ENCODE measurements around the gene SLC25A46.
"Not testable (repeated sequence)": the region's sequence is repeated elsewhere in the genome, so short reads cannot be mapped to it uniquely, and the experiment has no call there.

The SLC25A46 gene

GRCh38 chr5:110757118-110757729 is 18.4 kb downstream of the SLC25A46 start:
- DNase-seq (ENCODE audit: low read depth, low spot score) = no peak

GRCh38 chr5:110760158-110760557 is 21.4 kb downstream of the SLC25A46 start:
- no peak for DNase-seq (ENCODE audit: low read depth, low spot score)

GRCh38 chr5:110768138-110768860 is 29.5 kb downstream of the SLC25A46 start:
- no peak for DNase-seq (ENCODE audit: low read depth, low spot score)

- no peak for DNase-seq (ENCODE audit: low read depth, low spot score)
Measured at GRCh38 chr5:110769000-110769681, 30.3 kb downstream of the SLC25A46 start.

GRCh38 chr5:110770286-110770685 is 31.5 kb downstream of the SLC25A46 start:
- DNase-seq (ENCODE audit: low read depth, low spot score) = no peak

- no peak for DNase-seq (ENCODE audit: low read depth, low spot score)
Measured at GRCh38 chr5:110784901-110785300, 46.1 kb downstream of the SLC25A46 start.

GRCh38 chr5:110785356-110785755 is 46.5 kb downstream of the SLC25A46 start:
- DNase-seq (ENCODE audit: low read depth, low spot score) = no peak

- DNase-seq (ENCODE audit: low read depth, low spot score) = not testable (repeated sequence)
Measured at GRCh38 chr5:110788006-110788405, 49.2 kb downstream of the SLC25A46 start.

GRCh38 chr5:110790673-110791072 is 51.9 kb downstream of the SLC25A46 start:
- DNase-seq (ENCODE audit: low read depth, low spot score) = no peak

- no peak for DNase-seq (ENCODE audit: low read depth, low spot score)
Measured at GRCh38 chr5:110802998-110803397, 64.2 kb downstream of the SLC25A46 start.

GRCh38 chr5:110803467-110804326 is 64.9 kb downstream of the SLC25A46 start:
- no peak for DNase-seq (ENCODE audit: low read depth, low spot score)

GRCh38 chr5:110807169-110807568 is 68.4 kb downstream of the SLC25A46 start:
- no peak for DNase-seq (ENCODE audit: low read depth, low spot score)

- DNase-seq (ENCODE audit: low read depth, low spot score) = no peak
Measured at GRCh38 chr5:110809006-110809405, 70.2 kb downstream of the SLC25A46 start.
